GM18870 (cell line): ENCODE measurements around the gene ANKH.

ENCODE experiments used
- ATAC-seq: cut with Tn5 transposase; IDR thresholded peaks from one replicate; pipeline ENCODE4 v1.9.1; 2021; ENCODE audit warnings: moderate library complexity; ENCODE audit not compliant: unreplicated experiment

The ANKH gene

DNA sequence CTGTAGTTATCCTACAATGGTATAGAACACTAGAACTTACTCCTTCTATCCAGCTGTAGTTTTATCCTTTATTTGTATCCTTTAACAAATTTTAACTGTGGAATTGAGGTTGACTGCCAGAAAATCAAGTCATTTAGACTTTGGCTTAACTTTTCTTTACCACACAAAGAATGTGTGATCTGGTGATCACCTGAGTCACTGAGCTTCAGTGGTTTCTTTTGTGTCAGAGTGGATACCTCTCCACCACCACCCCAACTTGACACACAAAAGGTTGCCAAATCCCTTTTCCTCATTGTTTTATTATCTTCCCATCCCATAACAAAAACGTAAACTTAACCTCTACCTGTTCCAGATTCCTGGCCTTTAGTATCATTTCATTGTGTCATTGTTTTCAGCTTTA lies 201.6 kb downstream of the ANKH start:
- ATAC-seq = no peak

DNA sequence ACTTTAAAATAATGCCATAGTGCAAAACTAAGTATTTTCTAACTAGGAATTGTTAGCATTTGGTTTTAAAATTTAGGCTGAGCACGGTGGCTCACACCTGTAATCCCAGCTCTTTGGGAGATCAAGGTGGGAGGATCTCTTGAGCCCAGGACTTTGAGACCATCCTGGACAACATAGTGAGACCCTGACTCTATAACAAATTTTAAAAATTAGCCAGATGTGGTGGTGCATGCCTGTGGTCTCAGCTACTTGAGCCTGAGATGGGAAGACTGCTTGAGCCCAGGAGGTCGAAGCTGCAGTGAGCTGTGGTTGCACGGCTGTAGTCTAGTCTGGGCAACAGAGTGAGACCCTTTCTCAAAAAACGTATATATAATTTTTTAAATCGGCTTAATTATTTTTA lies 202.2 kb downstream of the ANKH start:
- ATAC-seq = no peak

DNA sequence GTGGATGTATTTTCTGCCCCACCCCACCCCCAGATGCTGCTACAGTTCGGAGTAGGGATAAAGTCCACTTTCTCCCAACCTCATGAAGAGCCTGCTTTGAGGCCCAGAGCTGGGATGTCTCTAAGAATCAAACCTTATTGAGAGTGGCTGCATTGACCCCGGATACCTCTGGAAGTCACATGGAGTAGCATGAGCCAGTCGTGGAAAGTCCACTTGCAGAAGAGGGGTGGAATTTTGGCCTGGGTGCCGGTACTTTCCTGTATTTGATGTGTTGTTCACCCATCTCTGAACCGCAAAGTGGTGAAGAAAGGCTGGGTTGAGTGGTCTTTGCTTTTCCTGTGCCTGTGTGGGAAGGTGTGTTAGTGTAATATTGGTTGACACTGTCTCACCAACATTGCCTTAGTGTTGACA lies 203.4 kb downstream of the ANKH start:
- peak; percentile 14 for ATAC-seq

DNA sequence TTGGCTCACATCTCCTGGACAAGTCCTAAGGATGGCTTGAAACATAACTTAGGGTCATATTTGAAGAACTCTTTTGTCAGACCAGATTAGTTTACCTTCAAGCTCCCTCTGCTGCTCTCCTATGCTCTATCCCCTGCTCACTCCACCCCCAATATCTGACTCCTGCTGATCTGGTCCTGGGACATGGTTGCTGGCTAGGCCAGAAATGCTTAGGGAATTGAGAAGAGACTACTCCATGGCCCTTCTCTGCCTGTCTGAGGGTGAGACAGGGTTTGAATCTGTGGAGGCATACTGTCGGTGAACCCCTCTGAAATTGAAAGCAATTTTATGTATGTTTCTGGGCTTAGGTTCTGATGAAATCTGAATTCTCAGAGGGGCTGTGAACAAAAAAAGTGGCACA lies 203.8 kb downstream of the ANKH start:
- ATAC-seq = no peak

DNA sequence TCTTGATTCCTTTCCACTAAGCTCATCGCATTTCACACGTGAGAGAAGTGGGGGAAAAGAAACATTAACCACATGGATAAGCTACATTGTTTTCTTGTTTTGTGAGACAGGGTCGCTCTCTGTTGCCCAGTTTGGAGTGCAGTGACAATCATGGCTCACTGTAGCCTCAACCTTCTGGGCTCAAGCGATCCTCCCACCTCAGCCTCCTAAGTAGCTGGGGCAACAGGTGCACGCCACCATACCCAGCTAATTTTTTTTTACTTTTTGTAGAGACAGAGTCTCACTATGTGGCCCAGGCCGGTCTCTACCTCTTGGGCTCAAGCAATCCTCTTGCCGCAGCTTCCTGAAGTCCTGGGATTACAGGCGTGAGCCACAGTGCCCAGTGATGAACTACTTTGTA lies 204.3 kb downstream of the ANKH start:
- no peak for ATAC-seq

DNA sequence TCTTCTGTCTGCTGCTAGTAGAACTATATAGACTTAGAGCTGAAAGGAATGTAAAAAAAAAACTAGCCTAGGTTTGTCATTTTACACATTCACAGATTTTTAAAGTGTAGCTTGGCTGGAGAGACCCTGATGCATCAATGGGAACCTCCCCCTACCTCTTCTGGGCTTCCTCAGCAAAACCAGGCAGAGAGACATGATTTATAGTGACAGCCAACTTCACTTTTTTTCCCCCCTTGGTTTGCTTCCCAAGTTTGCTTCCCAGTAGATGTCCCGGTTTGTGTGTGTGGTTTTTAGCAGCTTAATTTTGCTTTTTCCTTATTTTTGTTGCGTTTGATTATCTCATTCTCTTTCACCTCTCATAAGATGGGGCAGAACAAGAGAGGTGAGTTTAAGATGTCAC lies 205.2 kb downstream of the ANKH start:
- no peak for ATAC-seq

DNA sequence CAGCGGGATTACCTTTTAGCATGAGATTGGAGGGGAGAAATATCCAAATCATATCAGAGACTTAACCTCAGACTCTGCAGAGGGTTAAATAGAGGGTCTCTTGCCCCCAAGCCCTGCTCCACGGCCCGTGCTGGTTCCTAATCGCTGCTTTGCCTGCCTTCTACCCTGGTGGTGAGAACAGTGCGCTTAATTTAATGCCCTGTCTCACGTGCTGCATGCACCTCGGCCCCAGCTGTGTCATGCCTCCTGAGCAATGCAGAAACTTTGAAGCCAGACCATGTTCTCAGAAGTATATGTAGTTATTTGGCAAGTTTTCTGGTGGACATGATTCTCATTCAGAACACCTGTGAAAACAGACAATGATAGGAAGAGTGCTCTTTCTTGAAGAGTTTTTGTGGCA lies 205.6 kb downstream of the ANKH start:
- peak; percentile 34 for ATAC-seq

DNA sequence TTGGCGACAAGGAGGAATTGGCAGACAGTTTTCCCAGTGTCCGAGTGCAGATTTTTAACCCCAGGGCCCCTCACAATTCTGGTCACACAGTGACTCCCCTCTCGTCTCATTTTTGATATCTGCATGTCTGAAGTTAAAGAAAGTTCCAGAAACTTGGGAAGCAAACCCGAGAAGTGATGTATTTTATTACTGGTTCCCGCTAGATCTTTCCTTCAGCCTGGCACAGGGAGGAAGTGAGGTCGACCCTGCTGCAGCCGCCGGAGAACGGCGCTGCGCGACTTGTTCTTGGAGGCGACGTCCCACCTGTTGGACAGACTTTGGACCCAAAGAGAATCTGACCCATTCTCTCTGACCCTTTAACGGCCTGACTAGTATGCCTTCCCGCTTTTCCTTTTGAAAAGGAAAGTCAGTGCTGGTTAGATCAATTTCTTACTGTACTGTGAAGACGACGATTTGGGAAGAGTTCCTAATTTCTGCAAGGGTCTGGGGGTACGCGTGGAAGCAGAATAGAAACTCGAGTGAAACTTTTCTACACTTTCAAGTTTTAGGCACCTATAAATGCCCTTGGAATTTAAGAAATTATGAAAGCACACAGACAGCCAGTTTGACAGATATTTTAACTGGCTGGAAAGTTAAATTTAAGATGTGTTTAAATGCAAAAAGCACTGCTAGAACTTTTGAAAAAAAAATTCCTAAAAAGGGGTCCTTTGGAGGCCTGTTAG lies 206.3 kb downstream of the ANKH start:
- ATAC-seq = no peak

DNA sequence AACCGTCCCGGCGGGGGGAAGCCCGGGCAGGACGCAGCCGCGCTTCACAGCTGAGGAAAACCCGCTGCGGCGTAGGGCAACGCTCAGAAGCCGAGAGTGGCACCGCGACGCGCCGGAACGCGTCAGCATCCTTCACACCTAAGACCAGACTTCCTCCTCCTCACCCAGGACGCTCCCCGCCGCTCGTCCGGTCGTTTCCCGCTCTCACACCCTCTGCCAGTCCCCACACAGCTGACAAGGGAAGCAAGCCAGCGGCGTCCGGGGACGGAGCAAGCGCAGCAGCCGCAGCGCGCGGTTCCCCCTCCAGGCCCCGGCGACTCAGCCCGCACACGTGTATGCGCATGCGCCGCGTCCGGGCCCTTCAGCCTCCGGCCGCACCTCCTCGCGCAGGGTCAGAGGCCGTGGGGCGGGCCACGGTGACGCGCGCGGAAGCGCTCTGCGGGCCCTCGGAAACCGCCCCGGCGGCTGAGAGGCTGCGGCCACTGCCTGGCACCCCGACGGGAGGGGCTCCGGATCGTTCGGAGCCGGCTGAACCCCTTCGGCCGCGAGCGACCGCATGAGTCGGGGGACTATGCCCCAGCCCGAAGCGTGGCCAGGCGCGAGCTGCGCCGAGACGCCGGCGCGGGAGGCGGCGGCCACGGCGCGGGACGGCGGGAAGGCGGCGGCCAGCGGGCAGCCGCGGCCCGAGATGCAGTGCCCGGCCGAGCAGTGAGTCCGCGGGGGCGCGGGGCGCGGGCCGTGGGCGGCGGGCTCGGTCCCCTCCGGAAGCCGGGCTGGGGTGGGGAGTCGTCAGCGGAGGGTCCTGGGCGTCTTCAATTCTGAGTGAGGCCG lies 207.1 kb downstream of the ANKH start, which contains the start of gene OTULIN:
TSS of gene OTULIN (plus strand) at position 449 of the 831 bp plus-strand sequence. CDS start at position 557, 108 bp downstream.
- peak; percentile 48 for ATAC-seq

DNA sequence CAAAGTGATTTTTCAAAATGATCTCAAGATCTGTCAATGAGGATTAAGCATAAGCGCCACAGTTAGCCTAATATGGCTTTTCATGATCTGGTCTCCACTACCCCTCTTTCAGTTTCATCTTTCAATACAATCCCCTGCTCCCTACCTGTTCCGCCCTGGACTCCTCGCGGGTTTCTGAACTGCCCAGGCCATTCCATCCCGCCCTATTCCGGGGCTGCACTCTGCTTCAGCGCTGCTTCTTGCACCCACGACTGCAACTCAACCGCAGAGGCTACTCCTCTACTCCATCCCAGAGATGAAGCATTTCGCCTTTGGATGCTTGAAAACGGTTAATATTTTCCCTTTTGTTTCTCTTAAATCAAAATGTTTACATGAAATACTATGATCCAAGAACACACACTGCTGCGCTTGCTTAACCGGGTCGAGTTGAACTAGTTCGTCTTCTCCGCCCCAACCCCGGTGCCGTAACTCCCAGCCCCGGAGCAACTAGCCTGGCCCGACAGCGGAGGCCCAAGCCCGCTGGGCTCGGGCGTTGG lies 207.8 kb downstream of the ANKH start:
- ATAC-seq = peak; percentile 25

DNA sequence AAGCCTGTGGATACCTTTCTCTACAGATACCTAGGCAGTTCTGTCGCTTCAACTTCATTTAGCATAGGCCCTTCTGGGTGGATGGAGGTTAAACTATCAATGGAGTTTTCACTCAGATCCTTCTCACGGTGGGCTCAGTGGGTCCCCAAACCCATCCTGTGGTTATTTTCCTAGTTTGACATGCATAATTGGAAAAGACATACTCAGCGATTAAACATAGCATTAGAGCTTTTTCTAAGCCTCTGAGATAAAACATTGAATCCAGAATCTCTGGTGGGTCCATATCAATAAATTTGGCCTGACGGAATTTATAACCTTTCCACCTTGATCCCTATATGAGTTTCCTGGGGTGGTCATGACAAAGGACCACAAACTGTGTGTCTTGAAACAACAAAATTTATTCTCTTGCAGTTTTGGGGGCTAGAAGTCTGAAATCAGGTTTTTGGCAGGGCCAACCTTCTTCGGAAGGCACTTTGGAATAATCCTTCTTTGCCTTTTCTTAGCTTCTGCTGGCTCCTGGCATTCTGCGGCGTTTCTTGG lies 208.8 kb downstream of the ANKH start:
- no peak for ATAC-seq

DNA sequence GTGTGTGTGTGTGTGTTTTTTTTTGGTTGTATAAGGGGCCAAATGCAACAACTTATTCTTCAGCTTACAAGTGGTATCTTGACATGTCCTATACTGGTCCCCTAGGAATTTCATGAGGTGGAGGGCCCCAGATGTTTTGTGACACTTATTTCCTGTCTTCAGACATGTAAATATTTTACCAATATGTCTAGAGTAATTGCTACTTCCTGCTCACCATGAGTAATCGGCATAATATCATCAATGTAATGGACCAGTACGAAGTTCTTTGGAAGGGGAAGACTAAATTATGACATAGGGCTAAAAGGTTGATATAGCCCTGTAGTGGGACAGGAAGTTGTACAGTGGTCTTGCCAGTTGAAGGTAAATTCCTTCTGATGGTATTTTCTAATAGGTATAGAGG lies 210.7 kb downstream of the ANKH start:
- no peak for ATAC-seq

DNA sequence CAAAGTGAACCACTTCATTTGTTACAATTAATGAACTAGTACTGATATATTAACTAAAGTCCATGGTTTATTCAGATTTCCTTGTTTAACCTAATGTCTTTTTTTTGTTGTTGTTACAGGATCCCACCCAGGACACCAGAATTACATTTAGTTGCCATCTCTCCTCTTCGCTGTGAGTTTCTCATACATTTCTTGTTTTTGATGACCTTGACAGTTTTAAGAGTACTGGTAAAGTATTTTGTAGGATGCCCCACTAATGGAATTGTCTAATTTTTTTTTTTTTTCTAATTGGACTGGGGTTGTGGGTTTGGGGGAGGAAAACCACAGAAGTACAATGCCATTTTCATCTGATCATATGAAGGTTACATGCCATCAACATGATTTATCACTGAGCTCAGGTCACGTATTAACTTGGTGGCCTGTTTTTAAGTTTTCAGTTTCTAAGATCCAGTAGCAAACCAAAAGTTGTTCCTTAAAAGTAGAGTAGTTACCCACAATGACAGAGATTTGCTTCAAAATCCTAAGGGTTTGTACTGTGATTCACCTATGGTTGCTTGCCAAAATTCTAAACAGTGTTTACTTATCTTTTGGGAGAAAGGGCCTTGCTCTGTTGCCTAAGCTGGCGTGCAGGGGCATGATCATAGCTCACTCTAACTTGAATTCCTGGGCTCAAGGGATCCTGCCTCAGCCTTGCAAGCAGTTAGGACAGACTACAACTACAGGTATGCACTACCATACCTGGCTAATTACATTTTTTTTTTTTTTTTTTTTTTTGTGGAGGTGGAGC lies 211.6 kb downstream of the ANKH start:
- ATAC-seq = no peak

DNA sequence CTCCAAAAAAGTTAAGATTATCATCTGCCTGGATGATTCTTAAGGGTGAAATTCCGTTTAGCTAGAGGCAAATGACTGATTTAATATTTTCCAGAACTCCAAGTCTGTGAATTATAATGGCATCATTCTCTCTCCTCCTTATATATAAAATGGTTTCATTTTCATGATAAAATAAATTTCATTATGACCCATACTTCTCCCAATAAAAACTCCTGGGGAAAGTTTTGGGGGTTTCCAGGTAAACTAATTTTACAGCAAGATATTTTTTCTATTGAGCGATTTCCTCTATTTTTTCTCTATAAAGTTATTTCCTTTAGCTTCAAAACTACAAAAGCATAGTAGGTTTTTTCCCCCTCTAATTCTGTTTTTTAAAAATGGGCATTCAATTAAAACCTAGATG lies 214.7 kb downstream of the ANKH start:
- ATAC-seq = no peak

DNA sequence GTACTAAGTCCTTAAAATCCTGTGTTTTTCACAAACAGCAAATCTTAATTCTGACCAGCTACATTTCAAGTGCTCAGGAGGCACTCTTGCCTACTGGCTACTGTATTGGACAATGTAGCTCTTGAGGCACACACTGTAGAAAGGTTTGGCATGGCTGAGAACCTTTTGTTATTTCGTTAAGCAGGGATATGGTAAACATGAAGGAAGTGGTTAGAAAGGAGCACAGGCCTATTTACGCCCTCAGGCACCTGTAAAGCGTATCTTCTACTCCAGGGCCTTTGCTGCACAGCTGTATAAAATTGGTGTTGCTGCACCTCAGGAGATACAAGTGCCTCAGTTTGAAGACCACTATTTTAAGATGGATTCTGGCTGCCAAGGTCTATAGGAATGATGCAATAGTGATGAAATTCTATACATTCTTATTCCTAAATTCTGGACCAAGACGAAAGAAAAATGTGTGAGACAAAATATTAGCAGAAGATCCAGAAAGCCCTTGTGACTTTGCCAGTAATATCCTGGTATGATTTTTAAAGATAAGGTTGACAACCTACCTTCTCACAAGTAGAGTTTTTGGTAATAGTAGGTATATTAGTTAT lies 216.3 kb downstream of the ANKH start:
- no peak for ATAC-seq
